Muscle of arm (tissue), 12 donors: ENCODE measurements around the gene MPND. TPM values are rescaled to one million over a fixed set of nuclear protein-coding genes. Genes with fewer than 3 reads are reported as not detected.

Experiments
- DNase-seq: peaks from one replicate; pipeline ENCODE4 v3.0.0-alpha.2; 2013
- polyA plus RNA-seq, 12 donors: library from polyadenylated mRNA; unstranded; fragments of 120-200 nt; gene quantifications; one replicate each; pipeline ENCODE4 v1.2.1, GENCODE V29; 2013; ENCODE audit not compliant: insufficient read length in 12 of 12

MPND gene
- polyA plus RNA-seq, 12 donors, result 11.4 to 18.5 (median 13.2) TPM; not detected in 2

DNA sequence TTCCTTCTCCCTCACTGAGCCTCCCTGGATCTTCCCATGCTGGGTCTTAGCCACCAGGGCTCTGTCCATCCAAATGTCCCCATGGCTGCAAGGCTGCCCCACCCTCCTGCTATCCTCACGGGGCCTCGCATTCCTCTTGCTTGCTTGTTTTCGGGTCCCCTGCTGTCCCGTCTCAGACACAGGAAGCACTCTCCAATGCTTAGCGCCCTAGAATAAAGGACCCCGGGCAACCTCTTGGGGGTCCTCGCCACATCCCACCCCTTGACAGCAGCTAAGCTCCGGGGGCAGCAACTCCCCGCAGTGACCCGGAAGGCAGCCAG is 33.3 kb downstream of the MPND start:
- no peak for DNase-seq

DNA sequence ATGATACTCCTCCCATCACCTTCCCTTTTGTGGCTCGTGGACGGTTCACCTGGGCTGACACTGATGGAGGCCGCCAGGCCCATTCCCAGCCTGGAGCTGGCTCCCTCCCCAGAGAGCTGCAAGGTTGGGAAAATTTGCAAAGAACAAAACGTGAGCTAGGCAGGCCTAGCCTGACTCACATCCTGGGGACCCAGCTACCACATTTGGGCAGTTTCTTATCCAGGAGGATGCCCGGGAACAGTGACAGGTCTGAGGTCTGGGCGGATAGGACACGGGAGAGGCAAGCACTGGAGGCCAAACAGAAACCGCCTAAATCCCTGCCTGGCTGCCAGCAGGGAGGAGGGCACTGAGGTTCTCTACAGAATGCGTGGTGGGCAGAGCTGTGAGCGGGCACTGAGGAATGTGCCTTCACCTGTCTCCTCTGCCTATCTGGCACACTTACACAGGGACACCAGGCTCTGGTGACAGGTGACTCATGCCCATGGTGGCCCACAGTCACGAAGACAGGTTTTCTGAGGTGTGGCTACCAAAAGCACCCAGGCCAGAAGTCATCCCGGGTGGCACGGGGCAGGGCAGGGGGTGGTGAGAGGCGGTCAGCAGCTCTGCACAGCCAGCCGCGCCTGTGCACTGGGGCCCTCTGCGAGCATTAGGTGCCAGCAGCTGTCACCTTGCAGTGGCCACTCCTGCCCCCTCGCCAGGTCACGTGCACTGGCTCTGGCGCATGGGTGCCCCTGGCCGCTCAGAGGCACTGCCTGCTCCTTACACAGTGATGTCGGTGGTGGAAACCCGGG is 33.8 kb downstream of the MPND start:
- no peak for DNase-seq

DNA sequence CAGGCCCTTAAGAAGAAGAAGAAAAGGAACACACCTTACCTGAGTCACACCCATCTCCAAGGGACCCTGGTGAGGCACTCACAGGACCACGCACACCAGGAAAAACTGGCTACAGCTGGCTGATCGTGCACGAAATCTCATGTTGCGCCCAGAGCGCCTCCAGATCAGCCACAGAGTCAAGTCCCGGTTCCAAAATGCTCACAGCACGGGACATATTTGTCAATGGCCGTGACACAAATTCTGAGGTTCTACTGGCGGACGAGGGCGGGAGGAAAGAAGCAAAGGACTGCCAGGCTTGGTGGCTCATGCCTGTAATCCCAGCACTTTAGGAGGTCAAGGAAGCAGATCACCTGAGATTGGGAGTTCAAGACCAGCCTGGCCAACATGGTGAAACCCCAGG is 35.5 kb downstream of the MPND start:
- DNase-seq, result no peak

DNA sequence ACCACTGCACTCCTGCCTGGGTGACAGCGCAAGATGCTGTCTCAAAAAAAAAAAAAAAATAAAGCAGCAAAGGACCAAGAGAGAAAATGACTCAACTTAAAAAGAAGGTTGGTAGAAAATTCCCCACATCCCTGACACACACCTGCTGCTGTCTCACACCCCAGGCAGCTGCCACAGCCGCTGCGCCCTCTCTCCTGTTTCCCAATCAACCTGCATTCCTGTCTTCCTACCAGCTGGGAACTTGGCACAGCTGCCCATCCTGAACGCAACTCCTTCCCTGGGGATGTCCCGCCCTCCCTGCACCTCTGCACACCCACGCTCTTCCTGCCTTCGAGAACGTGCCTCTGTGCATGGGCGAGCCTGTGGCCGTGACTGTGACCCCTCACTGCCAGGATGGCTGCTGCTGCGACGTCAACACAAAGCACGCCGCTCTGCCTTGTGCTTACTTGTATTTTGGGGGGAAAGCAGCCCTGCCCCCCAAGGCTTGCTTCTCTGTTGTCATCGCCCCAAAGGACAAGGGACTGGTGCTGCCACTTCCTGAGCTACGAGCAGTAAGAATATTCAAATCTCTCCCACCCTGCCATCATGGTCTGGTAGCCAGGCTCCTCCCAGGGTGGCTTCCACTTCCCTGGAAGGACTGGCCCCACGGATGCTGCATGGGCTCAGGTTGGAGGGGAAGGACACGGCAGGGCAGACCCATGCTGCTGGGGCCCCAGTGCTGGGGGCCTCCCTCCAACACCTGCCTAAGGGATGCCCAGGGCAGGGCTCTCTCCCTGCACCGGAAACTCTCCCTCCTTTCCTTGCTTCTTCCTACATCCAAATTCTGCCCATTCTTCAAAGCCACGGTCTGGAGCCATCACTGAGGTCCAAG is 36.3 kb downstream of the MPND start:
- DNase-seq, result no peak

DNA sequence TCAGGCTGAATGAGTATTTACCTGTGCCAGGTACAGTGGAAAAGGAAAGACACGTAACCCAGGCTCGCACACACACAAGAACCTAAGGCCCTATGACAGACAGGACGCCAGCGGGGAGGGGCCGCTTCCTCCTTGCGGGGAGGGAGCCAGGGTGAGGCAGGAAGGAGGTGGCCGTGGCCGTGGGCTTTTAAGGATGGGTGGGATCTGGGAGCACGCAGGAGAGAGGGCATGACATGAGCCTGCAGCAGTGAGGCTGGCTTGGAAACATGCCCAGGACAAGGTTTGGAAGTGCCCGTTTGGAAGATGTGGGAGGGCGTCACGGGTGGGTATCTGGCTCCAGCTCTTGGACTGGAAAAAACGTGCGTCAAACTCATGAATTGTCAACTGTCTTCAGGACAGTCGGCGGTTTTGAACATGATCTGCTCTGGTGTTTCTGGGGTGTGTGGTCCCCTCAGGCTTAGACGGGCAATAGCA is 36.9 kb downstream of the MPND start:
- DNase-seq, result no peak

DNA sequence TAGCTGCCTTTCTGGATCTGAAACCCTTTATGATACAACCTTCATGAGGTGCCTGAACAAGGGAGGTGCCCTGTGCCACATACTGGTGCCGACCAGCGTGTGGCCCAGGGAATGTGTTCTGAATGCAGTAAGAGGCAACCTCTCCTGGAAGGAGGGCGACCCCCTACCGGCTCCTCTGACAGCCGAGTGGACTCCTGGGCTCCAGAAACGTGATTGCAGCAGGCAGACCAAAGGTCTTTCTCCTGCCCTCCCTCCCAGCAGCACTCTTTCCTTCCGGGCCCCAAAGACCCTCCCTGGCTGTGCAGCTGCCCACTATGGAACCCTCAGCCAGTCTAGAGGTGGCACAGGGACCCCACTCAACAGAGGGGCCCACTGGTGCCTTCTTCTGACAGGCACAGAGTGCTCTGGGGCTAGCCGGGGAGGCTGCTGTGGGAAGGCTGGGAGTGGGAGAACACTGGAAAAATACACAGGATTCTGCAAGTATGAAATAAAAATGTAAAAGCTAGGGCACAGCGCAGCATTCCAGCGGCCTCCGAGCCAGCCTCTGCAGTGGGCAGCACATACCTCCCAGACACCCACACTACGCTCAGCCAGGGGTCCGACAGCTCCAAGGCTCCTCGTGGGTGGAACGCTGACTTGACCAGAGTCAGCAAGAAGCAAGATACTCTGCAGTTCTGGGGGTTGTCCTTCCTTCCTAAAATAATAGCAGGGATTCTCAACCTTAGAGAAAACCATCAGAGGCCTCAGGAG is 42.1 kb downstream of the MPND start:
- DNase-seq, result no peak

DNA sequence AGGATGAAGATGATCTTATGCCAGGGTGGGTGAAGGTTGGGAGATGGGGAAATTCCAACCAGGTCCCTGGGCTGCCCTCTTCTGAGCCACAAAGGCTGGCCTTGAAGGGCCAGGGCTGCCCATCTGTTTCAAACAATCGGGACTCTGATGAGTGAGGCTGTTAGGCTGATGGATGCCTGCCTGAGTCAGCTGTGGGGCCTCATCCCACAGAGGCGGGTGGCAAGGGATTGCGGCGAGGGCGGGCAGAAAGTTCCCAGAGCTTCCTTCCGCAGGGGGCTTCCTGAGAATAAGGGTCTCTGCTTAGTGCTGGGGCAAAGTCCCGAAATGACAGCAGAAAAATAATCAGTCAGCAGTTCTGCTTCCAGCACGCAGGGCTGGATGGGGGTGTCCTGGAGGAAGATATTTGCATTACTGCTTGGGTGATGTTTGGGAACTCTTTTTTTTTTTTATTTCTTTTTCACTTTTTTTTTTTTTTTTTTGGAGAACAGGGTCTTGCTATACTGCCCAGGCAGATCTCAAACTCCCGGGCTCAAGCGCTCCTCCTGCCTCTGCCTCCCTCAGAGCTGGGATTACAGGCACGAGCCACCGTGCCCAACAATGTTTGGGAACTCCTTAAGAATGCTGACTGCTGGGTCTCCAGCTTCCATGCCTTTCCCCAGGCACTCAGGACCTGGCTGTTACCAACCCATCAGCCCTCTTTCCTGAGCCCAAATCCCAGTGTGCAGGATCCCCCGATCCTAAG is 42.9 kb downstream of the MPND start:
- no peak for DNase-seq

DNA sequence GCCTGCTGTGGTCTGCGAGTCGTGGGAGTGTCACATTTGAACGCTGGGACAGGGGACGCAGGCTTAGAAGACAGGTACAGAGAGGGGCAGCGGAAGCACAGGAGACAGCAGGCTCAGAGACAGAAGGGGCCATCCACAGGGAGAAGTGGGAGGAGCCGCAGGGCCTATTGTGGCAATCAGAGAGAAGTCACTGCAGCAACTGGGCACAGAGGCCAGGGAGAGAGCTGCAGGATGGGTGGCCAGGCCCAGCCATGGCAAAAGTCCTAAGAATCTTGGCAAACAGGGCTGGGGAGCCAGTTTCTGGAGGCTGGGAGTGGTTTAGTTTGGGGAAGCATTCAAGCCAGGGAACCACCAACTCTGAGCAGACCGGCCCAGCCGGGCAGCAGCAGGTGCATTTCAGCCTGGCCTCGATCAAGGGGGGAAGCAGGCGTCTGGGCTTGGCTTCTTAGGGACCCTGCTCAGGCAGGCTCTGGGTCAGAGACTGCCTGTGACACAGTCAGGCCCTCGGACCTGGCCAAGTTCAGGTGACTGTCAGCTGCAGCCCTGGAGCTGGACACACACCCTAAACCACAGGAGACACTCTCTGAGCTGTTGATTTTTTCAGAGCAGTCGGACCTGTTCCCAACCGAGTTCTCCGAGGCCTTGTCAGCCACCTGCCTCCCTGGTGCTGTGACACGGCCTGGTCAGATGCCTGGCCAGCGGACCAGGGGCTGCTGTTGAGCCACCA is 45.1 kb downstream of the MPND start:
- DNase-seq, result no peak

DNA sequence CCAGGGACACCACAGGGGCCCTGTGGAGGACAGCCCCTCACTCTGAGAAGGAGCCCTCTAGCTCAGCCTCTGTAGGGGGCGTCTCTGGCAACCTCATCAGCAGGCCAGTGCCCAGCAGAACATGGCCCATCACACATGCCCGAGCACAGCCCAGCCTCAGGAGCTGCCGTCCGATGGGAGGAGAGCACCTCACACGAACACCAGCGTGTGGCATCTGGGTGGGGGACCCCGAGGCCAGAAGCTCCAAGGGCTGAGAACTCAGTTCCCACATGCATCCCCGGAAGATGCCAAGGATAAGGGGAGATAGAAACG is 45.7 kb downstream of the MPND start:
- DNase-seq, result no peak

DNA sequence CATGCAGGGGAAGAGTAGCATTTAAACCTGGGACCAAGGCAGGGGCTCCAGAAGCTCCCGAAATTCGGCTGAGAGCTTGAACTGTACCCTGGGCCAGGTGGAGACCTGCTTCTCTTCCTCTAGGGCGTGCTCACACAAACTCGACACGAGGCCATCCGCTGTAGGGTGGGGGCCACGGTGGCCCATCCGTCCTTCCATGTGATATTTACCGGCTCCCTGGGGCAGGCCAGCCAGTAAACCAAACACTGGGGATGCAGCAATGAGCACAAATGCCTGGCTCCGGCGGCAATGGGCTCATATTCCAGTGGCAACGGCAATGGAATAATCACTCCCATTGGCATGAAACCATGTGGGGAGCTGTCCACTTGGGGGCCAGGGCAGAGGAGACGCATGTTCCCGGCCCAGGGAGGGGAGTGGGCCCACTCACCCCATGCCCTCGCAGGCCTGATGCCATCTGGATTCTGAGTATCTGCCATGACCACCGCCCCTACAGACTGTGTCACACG is 46.2 kb downstream of the MPND start:
- no peak for DNase-seq

DNA sequence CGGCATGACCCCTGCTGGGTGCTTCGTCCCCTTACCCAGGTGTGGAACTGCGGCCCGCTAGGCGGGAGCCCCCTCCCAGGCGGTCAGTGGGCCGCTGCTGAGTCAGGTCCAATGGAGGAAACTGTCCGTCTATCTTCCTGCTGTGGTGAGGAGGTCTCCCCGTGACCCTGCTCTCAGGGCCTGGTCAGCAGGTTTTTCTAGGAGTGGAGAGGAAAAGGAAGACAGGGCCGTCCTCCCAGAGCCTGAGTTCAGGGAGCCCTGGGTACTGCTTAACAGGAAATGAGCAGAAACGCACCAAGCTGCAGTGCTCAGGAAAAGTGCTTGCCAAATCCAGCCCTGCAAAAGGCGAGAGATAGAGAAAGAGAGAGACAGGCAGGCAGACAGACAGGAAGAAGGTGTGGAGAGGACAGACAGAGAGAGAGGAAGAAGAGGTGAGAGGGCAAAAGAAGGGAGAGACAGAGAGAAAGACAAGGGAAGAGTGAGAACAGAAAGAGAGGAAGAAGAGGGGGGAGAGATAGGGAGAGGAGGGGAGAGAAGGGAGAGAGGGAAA is 46.7 kb downstream of the MPND start:
- DNase-seq, result no peak

DNA sequence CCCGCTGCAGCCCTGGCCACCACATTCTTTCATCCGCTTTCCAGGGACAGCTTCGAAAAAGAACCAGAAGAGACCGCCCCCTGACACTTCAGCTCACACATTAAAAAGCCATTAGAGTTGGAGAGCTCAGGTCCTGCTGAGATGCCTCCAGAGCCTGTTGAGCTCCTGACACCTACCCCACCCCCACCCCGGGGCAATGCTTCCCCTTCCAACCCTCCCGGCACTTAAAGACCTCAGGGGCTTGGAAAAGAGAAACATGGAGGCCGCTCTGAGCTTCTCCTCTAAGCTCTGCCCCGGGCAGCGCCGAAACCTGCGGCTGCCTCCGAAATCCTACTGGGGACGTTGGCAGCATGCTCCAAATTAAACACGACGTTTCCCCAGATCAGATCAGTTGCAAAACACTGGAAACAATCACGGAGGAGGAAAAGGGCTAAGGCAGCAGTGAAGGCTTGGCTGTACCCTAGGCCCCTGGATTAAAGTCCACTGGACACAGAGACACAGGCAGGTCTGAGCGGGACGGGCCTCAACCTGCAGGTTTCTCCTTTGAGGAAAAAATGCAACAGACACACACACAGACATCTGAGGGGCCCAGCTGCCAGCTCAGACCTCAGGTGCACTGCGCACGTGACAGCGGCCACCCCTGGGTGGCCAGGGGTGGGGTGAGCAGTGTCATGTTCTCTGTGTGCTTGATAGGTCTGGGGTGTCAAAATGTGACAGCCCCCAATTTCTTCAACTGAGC is 47.4 kb downstream of the MPND start:
- no peak for DNase-seq

DNA sequence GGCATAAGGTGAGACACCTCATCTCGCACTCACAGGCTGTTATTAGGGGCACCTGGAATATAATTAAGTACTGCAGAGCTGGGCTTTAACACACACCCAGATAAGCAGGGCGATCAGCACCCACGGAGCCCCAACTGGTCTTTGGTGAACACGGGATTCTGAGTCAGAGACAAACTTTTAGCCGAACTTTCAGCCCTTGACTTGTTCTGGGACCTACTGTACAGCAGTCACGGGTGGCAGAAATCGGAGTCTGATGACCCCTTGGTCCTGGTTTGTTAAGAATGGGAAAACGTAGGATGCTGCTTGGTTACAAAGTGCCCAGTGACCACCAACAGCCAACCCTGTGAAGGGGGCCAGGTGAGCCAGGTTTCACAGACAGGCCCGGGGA is 47.9 kb downstream of the MPND start:
- no peak for DNase-seq

DNA sequence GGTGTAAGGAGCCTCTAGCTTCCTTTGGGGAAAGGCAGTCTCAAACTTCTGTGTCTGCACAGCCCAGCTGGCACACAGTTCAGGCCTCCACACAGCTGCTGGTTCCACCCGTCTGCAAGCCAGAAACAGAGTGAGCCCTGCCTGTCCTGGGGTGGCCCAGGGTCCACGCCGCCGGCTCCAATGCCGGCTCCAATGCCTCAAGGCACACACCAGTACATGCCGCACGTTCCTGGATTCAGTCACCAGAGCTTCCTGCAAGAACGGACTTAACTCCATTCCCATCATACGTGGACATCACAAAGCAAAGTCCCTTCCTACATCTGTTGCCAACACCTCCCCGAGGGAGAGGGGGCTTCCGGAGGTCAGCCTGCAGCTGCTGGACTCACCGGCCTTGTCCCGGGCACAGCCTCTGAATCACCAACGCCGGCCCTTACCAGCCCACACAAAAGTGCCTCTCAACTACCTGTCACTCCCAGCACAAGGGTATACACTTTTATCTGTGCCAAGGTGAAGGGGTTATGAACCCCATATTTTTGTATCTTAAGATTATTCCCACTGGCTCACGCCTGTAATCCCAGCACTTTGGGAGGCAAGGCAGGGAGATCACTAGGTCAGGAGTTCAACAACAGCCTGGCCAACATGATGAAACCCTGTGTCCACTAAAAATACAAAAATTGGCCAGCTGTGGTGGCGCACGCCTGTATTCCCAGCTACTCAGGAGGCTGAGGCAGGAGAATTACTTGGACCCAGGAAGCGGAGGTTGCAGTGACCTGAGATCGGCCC is 48.5 kb downstream of the MPND start:
- no peak for DNase-seq

DNA sequence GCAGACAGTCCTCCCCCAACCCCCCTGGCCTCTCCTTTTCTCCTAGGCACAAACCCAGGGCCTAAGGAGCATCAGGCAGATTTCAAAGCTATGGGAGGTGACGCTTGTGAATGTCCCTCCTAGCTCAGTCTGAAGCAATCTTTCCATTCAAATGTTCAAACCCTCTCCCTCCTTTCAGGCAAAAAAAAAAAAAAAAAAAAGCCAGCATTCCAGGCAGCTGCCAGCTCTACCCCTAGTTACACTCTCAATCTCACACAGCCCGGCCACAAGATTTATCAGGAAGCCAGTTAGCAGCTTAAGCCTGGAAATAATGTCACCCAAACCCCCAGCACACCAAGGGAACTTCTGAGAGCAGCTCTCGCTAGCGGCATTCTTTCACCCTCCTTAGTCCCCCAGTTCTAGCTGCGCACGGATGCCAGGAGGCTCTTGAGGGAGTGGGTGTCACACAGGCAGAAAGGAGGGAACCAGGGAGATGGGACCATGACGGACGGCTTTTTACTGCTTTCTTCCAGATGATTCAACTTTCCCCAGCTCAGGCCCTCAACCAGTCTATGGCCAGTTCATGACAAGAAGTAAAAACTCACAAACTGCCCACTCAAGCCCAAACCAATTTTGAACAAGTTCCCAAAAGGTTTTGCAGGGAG is 50.7 kb downstream of the MPND start:
- DNase-seq, result no peak

DNA sequence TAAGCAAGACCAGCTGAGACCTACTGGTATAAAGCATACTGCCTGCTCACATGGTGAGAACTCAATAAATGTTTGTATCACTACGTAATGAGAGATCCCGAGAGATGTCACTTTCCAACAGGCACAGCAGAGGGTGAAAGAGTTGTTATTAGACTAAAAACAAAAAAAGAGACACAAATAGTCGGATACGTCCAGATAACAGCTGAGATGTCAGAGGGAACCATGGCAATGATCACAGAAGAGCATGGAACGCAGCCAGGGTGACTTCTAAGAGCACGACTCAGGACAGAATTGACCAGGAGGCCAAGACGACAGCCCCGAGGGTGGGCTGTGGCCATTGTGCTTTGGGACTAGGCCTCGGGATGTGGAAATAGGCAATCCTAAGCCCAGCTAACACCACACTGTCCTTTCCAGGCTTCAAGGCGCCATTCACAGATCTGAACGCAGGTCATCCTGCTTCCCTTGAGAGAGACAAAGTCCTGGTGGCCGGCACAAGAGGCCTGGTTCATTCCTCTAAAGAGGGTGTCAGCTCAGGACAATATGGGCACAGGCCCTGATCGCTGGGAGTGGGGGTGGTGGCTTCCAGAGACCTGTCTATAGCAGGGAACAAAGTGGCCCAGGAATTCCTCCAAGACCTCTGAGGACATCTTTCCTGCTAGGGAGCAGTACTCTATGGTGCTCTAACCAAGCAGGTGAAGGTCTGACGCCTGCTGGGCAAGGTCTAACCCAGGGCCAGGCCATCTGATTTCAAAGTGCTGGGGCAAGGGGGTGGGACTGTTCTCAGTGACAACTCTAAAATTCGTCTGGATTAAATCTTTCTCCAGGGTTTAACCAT is 53.8 kb downstream of the MPND start:
- no peak for DNase-seq

DNA sequence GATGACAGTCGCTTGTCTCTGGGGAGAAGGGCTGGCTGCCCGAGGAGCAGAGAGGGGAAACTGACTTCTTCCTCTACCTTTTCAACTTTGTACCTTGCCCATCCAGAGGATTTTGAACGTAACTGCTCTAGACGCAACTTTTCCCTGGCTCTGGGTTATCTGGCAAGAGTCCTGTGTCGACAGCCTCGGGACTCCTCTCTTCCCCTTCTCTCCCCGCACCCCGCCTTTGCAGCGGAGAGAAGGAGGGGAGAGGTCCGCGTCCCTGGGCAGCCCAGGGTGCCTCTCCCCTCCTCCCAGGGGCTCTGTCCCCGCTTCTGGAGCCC is 56.4 kb downstream of the MPND start:
- DNase-seq, result no peak
